Measurements from ENCODE around the gene JMJD1C. TPM values are rescaled to one million over a fixed set of nuclear protein-coding genes. Genes with fewer than 3 reads are reported as not detected.

JMJD1C gene
- total RNA-seq, 1 experiment from 2014 or later: 180 TPM

- ATAC-seq: no peak
- H3K4me1 Mint-ChIP-seq: peaks cover 59% of the 10 kb centered on the region
- H3K9me3 Mint-ChIP-seq: peaks cover 3% of the 10 kb centered on the region
- no peaks in the 10 kb centered on the region for H3K27me3 Mint-ChIP-seq (ENCODE audit: low read depth)
- no peak for TF ChIP-seq ZNF121 (CRISPR knock-in tag; IDR thresholded peaks at IDR 0.05)
- no peak for TF ChIP-seq IRF1 (CRISPR knock-in tag; IDR thresholded peaks at IDR 0.05)
- no peak for TF ChIP-seq AFF4 (CRISPR knock-in tag; IDR thresholded peaks at IDR 0.05; ENCODE audit: borderline replicate concordance)
- no peak for TF ChIP-seq ZNF232 (CRISPR knock-in tag; IDR thresholded peaks at IDR 0.05)
- TF ChIP-seq FOXP4 (CRISPR knock-in tag; IDR thresholded peaks at IDR 0.05): no peak
- no peak for TF ChIP-seq USF2 (CRISPR knock-in tag; IDR thresholded peaks at IDR 0.05)
- TF ChIP-seq CBFB (CRISPR knock-in tag; IDR thresholded peaks at IDR 0.05; ENCODE audit: low read depth): no peak
- no peak for TF ChIP-seq ETV6 (CRISPR knock-in tag; IDR thresholded peaks at IDR 0.05)
- no peak for TF ChIP-seq ESRRA (CRISPR knock-in tag; IDR thresholded peaks at IDR 0.05; ENCODE audit: borderline replicate concordance)
- no peak for TF ChIP-seq ZNF138 (CRISPR knock-in tag; conservative IDR thresholded peaks at IDR 0.05)
- TF ChIP-seq ZNF317 (CRISPR knock-in tag; IDR thresholded peaks at IDR 0.05; ENCODE audit: borderline replicate concordance, low read depth): no peak
- TF ChIP-seq JAZF1 (CRISPR knock-in tag; IDR thresholded peaks at IDR 0.05): no peak
- TF ChIP-seq ZBTB43 (CRISPR knock-in tag; IDR thresholded peaks at IDR 0.05): no peak
- no peak for TF ChIP-seq NR1H2 (CRISPR knock-in tag; IDR thresholded peaks at IDR 0.05)
- no peak for TF ChIP-seq RELA (CRISPR knock-in tag; IDR thresholded peaks at IDR 0.05; ENCODE audit: borderline replicate concordance)
- TF ChIP-seq ERG (CRISPR knock-in tag; IDR thresholded peaks at IDR 0.05): no peak
- CTCF ChIA-PET: no interaction called here
- 0 out of 2 replicates have a peak overlapping the region, but pooled peaks have one; percentile 6 for H3K27ac Mint-ChIP-seq
- POLR2A ChIA-PET: no interaction called here
- H3K36me3 Mint-ChIP-seq: peaks cover 6% of the 10 kb centered on the region
- H3K4me3 Mint-ChIP-seq: no peak overlapping the region; the same call in 1 of the 2 replicates
- DNase-seq (ENCODE audit: low spot score): no peak
Observed at GRCh38 chr10:63240807-63241206, 225.0 kb downstream of the JMJD1C start.

GRCh38 chr10:63238501-63238900, 227.3 kb downstream of the JMJD1C start:
- H3K36me3 Mint-ChIP-seq: no peaks in the 10 kb centered on the region
- H3K27ac Mint-ChIP-seq: peak overlapping the region; percentile 36; the same call in 1 of the 2 replicates
- no peaks in the 10 kb centered on the region for H3K27me3 Mint-ChIP-seq (ENCODE audit: low read depth)
- CTCF ChIA-PET: no interaction called here
- no peak for DNase-seq (ENCODE audit: low spot score)
- ATAC-seq: no peak
- H3K4me1 Mint-ChIP-seq: peaks cover 47% of the 10 kb centered on the region
- no peaks in the 10 kb centered on the region for H3K9me3 Mint-ChIP-seq
- POLR2A ChIA-PET: no interaction called here
- H3K4me3 Mint-ChIP-seq: no peak overlapping the region
- TF ChIP-seq ZNF423 (CRISPR knock-in tag; IDR thresholded peaks at IDR 0.05) (no peak), ZNF512 (CRISPR knock-in tag; IDR thresholded peaks at IDR 0.05; ENCODE audit: borderline replicate concordance) (no peak), CDX4 (CRISPR knock-in tag; IDR thresholded peaks at IDR 0.05; ENCODE audit: borderline replicate concordance) (no peak), ZNF232 (CRISPR knock-in tag; IDR thresholded peaks at IDR 0.05) (no peak), HMGXB4 (CRISPR knock-in tag; IDR thresholded peaks at IDR 0.05) (no peak)
